VCaP (cell line): Measurements from ENCODE around the gene LPAR2.

ENCODE experiments used
- H3K27ac ChIP-seq: fragments of 450-650 bp; 2 replicates; pipeline ENCODE4 v1.5.1; 2017
- TF ChIP-seq, protein P1 (sequence below): fragments of 450-650 bp; conservative IDR thresholded peaks from 2 replicates; pipeline ENCODE4 v1.5.1; 2017; ENCODE audit warnings: mild to moderate bottlenecking, moderate library complexity

LPAR2 gene

DNA sequence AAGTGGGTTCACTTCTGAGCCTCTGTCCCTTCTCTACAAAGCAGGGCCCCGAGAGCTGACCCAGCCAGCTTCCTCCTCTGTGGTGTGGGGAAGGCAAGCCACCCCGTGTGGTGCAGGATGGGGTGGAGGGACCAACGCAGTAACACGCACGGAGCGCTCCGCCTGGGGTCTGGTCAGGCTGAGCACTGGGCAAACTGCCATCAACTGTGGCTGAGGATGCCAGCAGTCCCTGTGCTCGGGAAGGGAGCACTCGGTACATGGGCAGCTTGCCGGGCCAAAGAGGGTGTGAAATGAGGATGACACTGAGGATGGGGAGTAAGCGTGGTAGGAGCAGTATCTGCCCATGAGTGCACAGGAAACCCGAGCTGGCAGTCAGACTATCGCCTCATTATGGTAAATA lies 23.1 kb upstream of the LPAR2 start:
- no peak overlapping the region for H3K27ac ChIP-seq
- TF ChIP-seq, protein P1, sequence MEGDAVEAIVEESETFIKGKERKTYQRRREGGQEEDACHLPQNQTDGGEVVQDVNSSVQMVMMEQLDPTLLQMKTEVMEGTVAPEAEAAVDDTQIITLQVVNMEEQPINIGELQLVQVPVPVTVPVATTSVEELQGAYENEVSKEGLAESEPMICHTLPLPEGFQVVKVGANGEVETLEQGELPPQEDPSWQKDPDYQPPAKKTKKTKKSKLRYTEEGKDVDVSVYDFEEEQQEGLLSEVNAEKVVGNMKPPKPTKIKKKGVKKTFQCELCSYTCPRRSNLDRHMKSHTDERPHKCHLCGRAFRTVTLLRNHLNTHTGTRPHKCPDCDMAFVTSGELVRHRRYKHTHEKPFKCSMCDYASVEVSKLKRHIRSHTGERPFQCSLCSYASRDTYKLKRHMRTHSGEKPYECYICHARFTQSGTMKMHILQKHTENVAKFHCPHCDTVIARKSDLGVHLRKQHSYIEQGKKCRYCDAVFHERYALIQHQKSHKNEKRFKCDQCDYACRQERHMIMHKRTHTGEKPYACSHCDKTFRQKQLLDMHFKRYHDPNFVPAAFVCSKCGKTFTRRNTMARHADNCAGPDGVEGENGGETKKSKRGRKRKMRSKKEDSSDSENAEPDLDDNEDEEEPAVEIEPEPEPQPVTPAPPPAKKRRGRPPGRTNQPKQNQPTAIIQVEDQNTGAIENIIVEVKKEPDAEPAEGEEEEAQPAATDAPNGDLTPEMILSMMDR: no peak

DNA sequence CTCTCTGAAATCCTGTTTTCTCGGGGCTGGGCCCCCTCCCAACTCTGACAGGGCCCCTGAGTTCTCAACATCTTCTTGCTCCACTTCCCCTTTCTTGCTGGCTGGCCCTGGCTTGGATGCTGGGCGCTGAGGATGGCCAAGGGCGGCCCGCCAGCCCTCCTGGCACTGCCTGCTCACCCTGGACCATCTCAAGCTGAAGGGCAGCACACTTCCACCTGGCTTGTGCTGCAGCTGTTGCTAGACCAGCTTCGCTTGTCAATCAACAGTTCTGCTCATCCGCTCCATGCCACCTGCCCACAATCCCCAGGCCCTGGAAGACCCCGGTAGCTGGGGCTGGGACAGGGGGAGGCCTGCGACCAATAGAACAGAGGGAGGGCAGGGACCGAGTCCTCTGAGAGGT lies 22.3 kb upstream of the LPAR2 start:
- TF ChIP-seq, protein P1: no peak
- H3K27ac ChIP-seq: no peak overlapping the region

DNA sequence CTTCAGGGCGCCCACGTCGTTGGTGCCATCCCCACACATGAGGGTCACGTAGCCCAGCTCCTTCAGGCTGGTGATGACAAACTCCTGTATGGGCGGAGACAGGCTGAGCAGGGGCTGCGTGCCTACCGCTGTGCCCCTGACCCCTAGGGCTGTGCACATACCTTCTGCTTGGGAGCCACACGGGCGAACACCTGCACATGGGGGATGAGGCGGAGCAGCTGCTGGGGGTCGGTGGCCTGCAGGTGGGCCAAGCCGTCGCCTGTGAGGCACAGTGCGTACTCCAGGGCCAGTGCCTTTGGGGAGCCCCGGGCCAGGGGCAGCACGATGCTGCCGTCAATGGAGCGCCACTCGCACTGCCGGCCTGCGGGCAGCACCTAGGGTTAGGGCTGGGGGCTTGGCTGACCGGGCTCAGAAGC lies 21.6 kb upstream of the LPAR2 start:
- TF ChIP-seq, protein P1: no peak
- H3K27ac ChIP-seq: no peak overlapping the region

DNA sequence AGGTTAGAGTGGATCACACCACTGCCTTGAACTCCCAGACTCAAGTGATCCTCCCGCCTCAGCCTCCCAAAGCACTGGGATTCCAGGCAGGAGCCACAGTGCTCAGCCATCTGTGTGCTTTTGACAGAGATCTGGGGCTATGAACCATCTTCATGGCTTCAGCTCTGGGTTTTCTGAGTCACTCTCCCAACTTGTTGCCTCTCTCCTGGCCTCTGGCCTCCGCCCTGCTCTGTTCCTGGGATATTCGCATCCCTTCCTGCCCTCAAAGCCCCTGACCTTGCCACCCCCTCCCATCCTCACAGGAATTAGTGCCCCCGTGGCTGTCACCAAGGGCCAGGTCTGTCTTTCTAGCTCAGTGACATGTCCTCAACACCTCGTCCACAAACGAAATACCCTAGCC lies 21.1 kb upstream of the LPAR2 start:
- H3K27ac ChIP-seq: no peak overlapping the region
- TF ChIP-seq, protein P1: no peak

DNA sequence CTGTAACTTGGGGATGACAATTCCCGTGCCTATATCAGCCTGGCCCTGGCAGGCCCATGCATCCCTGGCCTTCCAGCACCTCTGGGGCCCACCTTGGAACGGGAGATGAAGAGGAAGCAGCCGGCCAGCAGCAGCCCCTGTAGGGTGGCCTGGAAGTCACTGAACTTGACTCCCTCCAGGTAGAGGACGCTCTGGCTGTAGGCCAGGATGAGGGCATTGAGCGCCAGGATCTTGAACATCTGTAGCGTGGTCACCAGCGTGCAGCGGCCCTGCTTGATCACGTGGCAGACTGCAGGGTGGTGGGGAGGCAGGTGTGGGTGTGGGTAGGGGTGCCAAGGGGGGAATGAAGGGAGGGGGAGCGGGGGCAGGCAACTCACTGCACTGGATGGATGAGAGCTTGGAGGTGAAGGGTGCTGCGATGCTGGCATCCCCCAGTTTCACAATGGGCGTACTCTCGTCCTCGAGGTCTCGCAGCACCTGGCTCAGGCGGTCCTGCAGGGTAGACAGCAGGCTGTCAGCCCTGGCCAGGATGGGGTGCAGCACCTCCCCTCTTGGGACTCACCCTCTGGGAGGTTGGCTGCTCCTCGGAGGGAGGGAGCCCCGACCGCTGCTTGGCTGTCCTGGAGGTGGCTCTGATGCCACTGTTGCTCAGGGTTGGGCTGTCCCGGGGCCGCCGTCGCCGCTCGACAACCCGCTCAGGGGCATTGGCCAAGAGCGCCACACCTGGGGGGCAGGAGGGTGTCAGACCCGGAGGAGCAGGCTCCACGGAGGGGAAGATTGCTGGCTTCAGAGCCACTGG lies 19.2 kb upstream of the LPAR2 start:
- TF ChIP-seq, protein P1: no peak
- H3K27ac ChIP-seq: no peak overlapping the region

DNA sequence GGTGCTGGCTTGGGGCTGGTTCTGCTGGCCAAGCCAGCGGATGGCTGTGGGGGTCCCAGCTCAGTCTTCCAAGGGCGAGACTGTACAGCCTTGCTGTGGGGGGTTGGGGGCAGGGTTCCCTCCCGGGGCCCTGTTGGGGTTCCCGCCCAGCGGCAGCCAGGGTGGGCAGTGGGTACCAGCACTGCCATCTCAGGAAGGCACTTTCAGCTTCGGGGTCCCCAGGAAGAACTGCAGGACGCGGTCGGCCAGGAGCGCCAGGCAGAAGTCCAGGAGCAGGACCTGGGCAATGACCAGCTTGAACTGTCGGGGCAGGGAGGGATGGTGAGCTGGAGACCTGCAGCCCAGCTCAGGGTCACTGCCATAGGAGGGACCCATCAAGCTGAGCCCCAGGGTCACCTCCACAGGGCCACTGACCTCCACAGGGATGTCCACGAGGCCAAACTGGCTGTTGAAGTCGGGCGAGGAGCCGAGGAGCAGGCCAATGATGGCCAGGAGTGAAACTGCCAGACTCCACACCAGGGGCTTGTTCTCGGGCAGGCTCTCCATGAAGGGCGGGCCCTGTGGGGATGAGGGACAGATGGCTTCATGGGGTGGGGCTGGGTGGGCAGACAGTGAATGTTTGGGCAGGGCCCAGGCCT lies 17.3 kb upstream of the LPAR2 start:
- TF ChIP-seq, protein P1: no peak
- H3K27ac ChIP-seq: no peak overlapping the region

DNA sequence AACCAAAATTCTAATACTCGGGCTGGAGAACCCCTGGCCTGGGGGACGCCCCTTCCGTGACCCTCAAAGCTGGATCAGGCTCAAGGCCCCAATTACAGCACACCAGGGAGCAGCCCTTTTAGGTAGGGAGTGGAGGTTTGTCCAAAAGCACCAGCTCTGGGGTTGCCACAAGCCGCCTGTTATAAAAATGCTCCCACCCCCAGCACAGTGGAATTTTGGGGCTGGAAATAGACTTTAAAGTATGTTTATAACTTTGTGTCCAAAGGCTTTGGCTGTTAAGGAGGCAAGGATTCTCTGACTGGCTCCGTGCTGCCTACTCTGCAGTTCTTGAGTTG lies 16.0 kb upstream of the LPAR2 start:
- TF ChIP-seq, protein P1: peak; percentile 46
- H3K27ac ChIP-seq: peak overlapping the region; percentile 54; the same call in 1 of the 2 replicates
